ENCODE measurements around the gene THOC1.

The THOC1 gene

GRCh38 chr18:189254-189653 is 78.6 kb downstream of the THOC1 start:
- no peak overlapping the region for H3K4me3 ChIP-seq (replicated peaks; ENCODE audit: low read depth, low read length)
- TF ChIP-seq, protein P1, sequence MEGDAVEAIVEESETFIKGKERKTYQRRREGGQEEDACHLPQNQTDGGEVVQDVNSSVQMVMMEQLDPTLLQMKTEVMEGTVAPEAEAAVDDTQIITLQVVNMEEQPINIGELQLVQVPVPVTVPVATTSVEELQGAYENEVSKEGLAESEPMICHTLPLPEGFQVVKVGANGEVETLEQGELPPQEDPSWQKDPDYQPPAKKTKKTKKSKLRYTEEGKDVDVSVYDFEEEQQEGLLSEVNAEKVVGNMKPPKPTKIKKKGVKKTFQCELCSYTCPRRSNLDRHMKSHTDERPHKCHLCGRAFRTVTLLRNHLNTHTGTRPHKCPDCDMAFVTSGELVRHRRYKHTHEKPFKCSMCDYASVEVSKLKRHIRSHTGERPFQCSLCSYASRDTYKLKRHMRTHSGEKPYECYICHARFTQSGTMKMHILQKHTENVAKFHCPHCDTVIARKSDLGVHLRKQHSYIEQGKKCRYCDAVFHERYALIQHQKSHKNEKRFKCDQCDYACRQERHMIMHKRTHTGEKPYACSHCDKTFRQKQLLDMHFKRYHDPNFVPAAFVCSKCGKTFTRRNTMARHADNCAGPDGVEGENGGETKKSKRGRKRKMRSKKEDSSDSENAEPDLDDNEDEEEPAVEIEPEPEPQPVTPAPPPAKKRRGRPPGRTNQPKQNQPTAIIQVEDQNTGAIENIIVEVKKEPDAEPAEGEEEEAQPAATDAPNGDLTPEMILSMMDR (IDR thresholded peaks at IDR 0.05; ENCODE audit: low read length, missing control alignments), result no peak
- DNase-seq (ENCODE audit: low read depth), result no peak

DNA sequence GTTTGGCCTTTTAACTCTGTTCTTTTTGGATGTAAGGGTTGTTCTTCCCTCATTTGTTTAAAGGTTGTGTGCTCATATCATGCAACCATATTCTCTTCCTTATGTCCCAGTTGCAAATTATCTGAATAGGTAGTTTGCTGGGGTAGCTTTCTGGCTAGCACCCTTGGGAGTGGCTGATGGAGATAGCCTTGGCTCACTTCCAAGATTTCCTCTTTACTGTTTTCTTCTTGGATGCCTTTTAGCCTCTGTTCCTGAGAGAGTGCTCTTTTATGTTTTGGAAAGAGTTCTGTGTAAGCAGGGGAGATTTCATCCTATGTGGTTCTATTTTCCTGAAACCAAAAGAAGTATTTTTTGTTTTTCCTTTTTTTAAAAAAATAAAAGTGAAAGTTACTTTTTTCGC is 84.1 kb downstream of the THOC1 start:
- H3K4me3 ChIP-seq (replicated peaks; ENCODE audit: low read depth, low read length), result no peak overlapping the region
- TF ChIP-seq, protein P1 (IDR thresholded peaks at IDR 0.05; ENCODE audit: low read length, missing control alignments), result no peak
- peak; percentile 49 for DNase-seq (ENCODE audit: low read depth)

DNA sequence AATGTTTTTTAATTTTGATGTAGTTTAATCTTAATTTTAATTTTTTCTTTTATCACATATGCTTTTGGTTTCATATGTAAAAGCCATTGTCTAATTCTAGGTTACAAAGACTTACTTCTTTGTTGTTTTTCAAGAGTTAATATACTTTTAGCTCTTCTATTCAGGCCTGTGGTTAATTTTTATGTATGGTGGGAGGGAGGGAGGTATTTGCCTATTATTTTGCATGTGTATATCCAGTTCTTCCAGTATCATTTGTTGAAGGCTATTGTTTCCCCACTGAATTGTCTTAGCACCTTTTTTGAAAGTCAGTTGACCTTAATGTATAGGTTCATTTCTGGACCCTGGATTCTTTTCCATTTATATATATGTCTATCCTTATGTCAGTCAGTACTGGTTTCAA is 86.1 kb downstream of the THOC1 start:
- TF ChIP-seq, protein P1 (IDR thresholded peaks at IDR 0.05; ENCODE audit: low read length, missing control alignments), result no peak

DNA sequence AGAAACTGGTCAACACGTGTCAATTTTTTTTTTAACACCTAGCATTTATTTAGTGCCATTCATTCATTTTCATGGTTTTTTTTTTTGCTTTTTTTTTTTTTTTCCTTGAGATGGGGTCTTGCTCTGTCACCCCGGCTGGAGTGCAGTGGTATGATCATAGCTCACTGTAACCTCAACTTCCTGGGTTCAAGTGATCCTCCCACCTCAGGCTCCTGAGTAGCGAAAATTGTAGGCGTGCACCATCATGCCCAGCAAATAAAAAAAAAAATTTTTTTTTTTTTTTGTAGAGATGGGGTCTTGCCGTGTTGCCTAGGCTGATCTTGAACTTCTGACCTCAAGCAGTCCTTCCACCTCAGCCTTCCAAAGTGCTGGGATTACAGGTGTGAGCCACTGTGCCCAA is 88.3 kb downstream of the THOC1 start:
- H3K4me3 ChIP-seq (replicated peaks; ENCODE audit: low read depth, low read length), result no peak overlapping the region
- TF ChIP-seq, protein P1 (IDR thresholded peaks at IDR 0.05; ENCODE audit: low read length, missing control alignments), result no peak
- no peak for DNase-seq (ENCODE audit: low read depth)

More for the DNA sequence above, 86.1 kb downstream of the THOC1 start:
- no peak overlapping the region for H3K4me3 ChIP-seq (replicated peaks; ENCODE audit: low read depth, low read length)
- no peak for DNase-seq (ENCODE audit: low read depth)

- H3K4me3 ChIP-seq (replicated peaks; ENCODE audit: low read depth, low read length), result no peak overlapping the region
- DNase-seq (ENCODE audit: low read depth), result no peak
- TF ChIP-seq, protein P1 (IDR thresholded peaks at IDR 0.05; ENCODE audit: low read length, missing control alignments), result no peak
Observed at GRCh38 chr18:172361-172760, 95.5 kb downstream of the THOC1 start.

Measured in fibroblast of pulmonary artery (primary cell).